ENCODE results near the gene PI4K2A.

DNA sequence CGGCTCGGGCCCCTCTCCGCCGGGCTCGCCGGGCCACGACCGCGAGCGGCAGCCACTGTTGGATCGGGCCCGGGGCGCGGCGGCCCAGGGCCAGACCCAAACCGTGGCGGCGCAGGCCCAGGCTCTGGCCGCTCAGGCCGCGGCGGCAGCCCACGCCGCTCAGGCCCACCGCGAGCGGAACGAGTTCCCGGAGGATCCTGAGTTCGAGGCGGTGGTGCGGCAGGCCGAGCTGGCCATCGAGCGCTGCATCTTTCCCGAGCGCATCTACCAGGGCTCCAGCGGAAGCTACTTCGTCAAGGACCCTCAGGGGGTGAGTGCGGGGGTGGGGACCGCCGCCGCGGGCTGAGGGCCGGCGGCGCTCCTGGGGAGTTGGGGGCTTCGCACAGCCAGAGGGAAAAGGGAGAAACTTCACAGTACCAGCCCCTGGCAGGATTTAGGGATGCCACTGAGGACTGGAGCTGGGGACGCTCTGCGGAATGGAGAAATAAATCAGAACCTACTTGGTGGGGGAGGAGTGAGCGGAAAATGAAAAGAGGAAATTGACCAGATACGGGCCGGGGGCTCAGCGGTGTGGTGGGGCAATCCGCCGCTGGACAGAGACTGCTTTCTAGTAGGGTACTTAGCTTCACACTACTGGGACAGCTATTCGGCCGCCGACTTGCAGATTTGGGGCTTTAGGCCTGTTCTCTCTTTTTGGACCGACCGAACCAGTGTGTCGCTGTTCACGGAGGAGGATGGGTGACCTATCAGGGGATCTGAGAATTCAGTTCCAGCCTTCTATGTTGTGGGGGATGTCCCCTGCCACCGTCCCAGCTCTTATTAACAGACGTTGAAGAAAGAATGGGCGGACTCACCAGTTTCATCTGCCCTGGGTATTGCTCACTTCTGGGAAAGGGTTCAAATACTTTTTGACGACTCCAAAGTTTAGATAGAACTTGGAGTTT is 669 bp downstream of the PI4K2A start:
- TF ChIP-seq, protein P1, sequence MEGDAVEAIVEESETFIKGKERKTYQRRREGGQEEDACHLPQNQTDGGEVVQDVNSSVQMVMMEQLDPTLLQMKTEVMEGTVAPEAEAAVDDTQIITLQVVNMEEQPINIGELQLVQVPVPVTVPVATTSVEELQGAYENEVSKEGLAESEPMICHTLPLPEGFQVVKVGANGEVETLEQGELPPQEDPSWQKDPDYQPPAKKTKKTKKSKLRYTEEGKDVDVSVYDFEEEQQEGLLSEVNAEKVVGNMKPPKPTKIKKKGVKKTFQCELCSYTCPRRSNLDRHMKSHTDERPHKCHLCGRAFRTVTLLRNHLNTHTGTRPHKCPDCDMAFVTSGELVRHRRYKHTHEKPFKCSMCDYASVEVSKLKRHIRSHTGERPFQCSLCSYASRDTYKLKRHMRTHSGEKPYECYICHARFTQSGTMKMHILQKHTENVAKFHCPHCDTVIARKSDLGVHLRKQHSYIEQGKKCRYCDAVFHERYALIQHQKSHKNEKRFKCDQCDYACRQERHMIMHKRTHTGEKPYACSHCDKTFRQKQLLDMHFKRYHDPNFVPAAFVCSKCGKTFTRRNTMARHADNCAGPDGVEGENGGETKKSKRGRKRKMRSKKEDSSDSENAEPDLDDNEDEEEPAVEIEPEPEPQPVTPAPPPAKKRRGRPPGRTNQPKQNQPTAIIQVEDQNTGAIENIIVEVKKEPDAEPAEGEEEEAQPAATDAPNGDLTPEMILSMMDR (IDR thresholded peaks at IDR 0.05): no peak
- TF ChIP-seq EZH2 (IDR thresholded peaks at IDR 0.05) (peak; percentile 41), EZH2phosphoT487 (IDR thresholded peaks at IDR 0.05) (peak; percentile 20)

Data from neural progenitor cell (in vitro differentiated cells).